Measurements from ENCODE around the gene DSE.

The DSE gene

GRCh38 chr6:116392132-116393013 lies 21.6 kb downstream of the DSE start:
- Histone ChIP-seq H3K9me2 (replicated peaks; ENCODE audit: insufficient read depth, low read length) (no peaks in the 10 kb centered on the region), H3K4me2 (ENCODE audit: low read depth, low read length, poor library complexity, severe bottlenecking) (no peak overlapping the region), H3K36me3 (ENCODE audit: low read length) (no peaks in the 10 kb centered on the region), H3K9me3 (ENCODE audit: insufficient read depth, low read length) (no peaks in the 10 kb centered on the region), H3K9ac (ENCODE audit: low read length) (no peak overlapping the region), H3F3A (ENCODE audit: insufficient read depth) (no peaks in the 10 kb centered on the region), H4K20me1 (ENCODE audit: low read depth, low read length) (no peaks in the 10 kb centered on the region), H3K27me3 (ENCODE audit: low read length) (no peaks in the 10 kb centered on the region), H2AFZ (ENCODE audit: low read depth, low read length, severe bottlenecking) (no peak overlapping the region), H3K79me2 (ENCODE audit: insufficient read depth, low read length) (no peaks in the 10 kb centered on the region), H3K4me3 (ENCODE audit: insufficient read depth, low read length, poor library complexity, severe bottlenecking) (no peak overlapping the region), H3K27ac (ENCODE audit: low read depth, low read length) (no peak overlapping the region)
- TF ChIP-seq EZH2phosphoT487 (conservative IDR thresholded peaks at IDR 0.05; ENCODE audit: low read length) (no peak), CTCF (IDR thresholded peaks at IDR 0.05; ENCODE audit: insufficient read depth, low read length, poor library complexity, severe bottlenecking) (no peak)

GRCh38 chr6:116393430-116393829 lies 22.7 kb downstream of the DSE start:
- Histone ChIP-seq H2AFZ (ENCODE audit: low read depth, low read length, severe bottlenecking) (no peak overlapping the region), H3K9ac (ENCODE audit: low read length) (no peak overlapping the region), H3K4me2 (ENCODE audit: low read depth, low read length, poor library complexity, severe bottlenecking) (no peak overlapping the region), H3F3A (ENCODE audit: insufficient read depth) (no peaks in the 10 kb centered on the region), H3K4me3 (ENCODE audit: insufficient read depth, low read length, poor library complexity, severe bottlenecking) (no peak overlapping the region), H3K36me3 (ENCODE audit: low read length) (no peaks in the 10 kb centered on the region), H3K27ac (ENCODE audit: low read depth, low read length) (no peak overlapping the region), H3K27me3 (ENCODE audit: low read length) (no peaks in the 10 kb centered on the region), H3K9me2 (replicated peaks; ENCODE audit: insufficient read depth, low read length) (no peaks in the 10 kb centered on the region), H4K20me1 (ENCODE audit: low read depth, low read length) (no peaks in the 10 kb centered on the region), H3K9me3 (ENCODE audit: insufficient read depth, low read length) (no peaks in the 10 kb centered on the region), H3K79me2 (ENCODE audit: insufficient read depth, low read length) (no peaks in the 10 kb centered on the region)
- TF ChIP-seq CTCF (IDR thresholded peaks at IDR 0.05; ENCODE audit: insufficient read depth, low read length, poor library complexity, severe bottlenecking) (no peak), EZH2phosphoT487 (conservative IDR thresholded peaks at IDR 0.05; ENCODE audit: low read length) (no peak)

- Histone ChIP-seq H4K20me1 (ENCODE audit: low read depth, low read length) (no peaks in the 10 kb centered on the region), H3K27ac (ENCODE audit: low read depth, low read length) (no peak overlapping the region), H3K9ac (ENCODE audit: low read length) (no peak overlapping the region), H3F3A (ENCODE audit: insufficient read depth) (no peaks in the 10 kb centered on the region), H3K36me3 (ENCODE audit: low read length) (no peaks in the 10 kb centered on the region), H3K4me2 (ENCODE audit: low read depth, low read length, poor library complexity, severe bottlenecking) (no peak overlapping the region), H3K9me3 (ENCODE audit: insufficient read depth, low read length) (no peaks in the 10 kb centered on the region), H3K27me3 (ENCODE audit: low read length) (no peaks in the 10 kb centered on the region), H3K4me3 (ENCODE audit: insufficient read depth, low read length, poor library complexity, severe bottlenecking) (no peak overlapping the region), H2AFZ (ENCODE audit: low read depth, low read length, severe bottlenecking) (no peak overlapping the region), H3K79me2 (ENCODE audit: insufficient read depth, low read length) (no peaks in the 10 kb centered on the region), H3K9me2 (replicated peaks; ENCODE audit: insufficient read depth, low read length) (no peaks in the 10 kb centered on the region)
- no peak for TF ChIP-seq EZH2phosphoT487 (conservative IDR thresholded peaks at IDR 0.05; ENCODE audit: low read length)
- no peak for TF ChIP-seq CTCF (IDR thresholded peaks at IDR 0.05; ENCODE audit: insufficient read depth, low read length, poor library complexity, severe bottlenecking)
Observed at GRCh38 chr6:116395647-116396046, 24.9 kb downstream of the DSE start.
